SH-SY5Y (cell line): ENCODE results near the gene THRSP.

Experiments
- GATA2 ChIP-seq: IDR thresholded peaks from 2 replicates; pipeline ENCODE4 v1.6.1; 2011; ENCODE audit warnings: mild to moderate bottlenecking, low read depth, low read length
- GATA3 ChIP-seq: IDR thresholded peaks from 2 replicates; pipeline ENCODE4 v1.6.1; 2011; ENCODE audit warnings: low read depth, mild to moderate bottlenecking, low read length, moderate library complexity

- TF ChIP-seq GATA3, result peak; percentile 57
- TF ChIP-seq GATA2, result peak; percentile 94
Observed at GRCh38 chr11:78030429-78031325, 33.0 kb upstream of the THRSP start.
